Activated T-cell treated with anti-CD3 and anti-CD28 coated beads, Interleukin-2, amount 50 U/mL, for 24 hours (primary cell): ENCODE measurements around the gene PEMT.
"Not testable (repeated sequence)": the region's sequence is repeated elsewhere in the genome, so short reads cannot be mapped to it uniquely, and the experiment has no call there.

ENCODE experiments used
- DNase-seq: peaks from one replicate; pipeline ENCODE4 v3.0.0-alpha.2; 2020
- H3K27ac Mint-ChIP-seq: 2 replicates; pipeline ENCODE4 v1.8.0; 2020; ENCODE audit warnings: mild to moderate bottlenecking, mixed read lengths
- H3K27me3 Mint-ChIP-seq: 2 replicates; pipeline ENCODE4 v1.8.0; 2020; ENCODE audit warnings: mixed read lengths
- H3K36me3 Mint-ChIP-seq: 2 replicates; pipeline ENCODE4 v1.8.0; 2020; ENCODE audit warnings: low read depth, mixed read lengths
- H3K4me1 Mint-ChIP-seq: 2 replicates; pipeline ENCODE4 v1.8.0; 2020; ENCODE audit warnings: low read depth, mixed read lengths
- H3K4me3 Mint-ChIP-seq: 2 replicates; pipeline ENCODE4 v1.8.0; 2020; ENCODE audit warnings: mild to moderate bottlenecking, moderate library complexity, mixed read lengths
- H3K9me3 Mint-ChIP-seq: 2 replicates; pipeline ENCODE4 v1.8.0; 2020; ENCODE audit warnings: mixed read lengths

The PEMT gene

DNA sequence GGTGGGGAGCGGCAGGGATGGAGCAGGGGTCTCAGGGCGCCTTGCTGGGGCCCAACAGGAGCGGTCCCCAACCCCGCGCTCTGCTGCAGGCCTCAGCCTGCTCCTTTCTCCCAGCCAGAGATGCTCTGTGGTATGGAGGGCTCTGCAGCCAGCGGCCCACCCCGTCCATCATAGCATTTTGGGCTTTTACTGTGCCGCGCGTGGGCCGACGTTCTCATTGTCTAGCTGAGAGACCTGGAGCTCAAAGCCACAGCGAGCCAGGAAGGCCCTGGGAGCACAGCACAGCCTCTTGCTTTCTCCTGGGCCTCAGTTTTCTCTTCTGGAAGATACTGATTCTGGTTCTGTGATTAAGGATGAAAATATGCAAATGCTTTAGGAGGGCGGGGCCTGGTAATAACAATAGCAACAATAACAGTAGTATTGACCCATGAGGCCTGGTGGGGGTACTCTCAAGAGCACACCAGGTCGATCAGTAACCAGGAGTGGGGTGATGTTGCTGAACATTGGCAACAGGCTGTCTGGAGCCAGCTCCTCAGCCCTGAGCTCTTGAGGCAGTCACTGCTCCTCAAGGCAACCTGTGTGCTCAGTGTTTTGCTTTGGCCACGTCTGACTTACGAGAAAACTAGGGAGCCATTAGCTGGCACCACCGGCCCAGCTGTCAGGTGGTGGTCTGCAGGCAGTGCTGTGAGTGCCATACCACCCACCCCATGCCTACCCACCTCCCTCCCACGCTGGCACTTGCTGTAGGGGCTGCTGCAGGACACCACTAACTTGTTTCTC lies 94.3 kb downstream of the PEMT start:
- Mint-ChIP-seq H3K4me3 (no peak overlapping the region), H3K4me1 (peaks cover 19% of the 10 kb centered on the region), H3K27me3 (peaks cover 15% of the 10 kb centered on the region), H3K27ac (no peak overlapping the region), H3K36me3 (peaks cover 14% of the 10 kb centered on the region), H3K9me3 (no peaks in the 10 kb centered on the region)
- DNase-seq: no peak

DNA sequence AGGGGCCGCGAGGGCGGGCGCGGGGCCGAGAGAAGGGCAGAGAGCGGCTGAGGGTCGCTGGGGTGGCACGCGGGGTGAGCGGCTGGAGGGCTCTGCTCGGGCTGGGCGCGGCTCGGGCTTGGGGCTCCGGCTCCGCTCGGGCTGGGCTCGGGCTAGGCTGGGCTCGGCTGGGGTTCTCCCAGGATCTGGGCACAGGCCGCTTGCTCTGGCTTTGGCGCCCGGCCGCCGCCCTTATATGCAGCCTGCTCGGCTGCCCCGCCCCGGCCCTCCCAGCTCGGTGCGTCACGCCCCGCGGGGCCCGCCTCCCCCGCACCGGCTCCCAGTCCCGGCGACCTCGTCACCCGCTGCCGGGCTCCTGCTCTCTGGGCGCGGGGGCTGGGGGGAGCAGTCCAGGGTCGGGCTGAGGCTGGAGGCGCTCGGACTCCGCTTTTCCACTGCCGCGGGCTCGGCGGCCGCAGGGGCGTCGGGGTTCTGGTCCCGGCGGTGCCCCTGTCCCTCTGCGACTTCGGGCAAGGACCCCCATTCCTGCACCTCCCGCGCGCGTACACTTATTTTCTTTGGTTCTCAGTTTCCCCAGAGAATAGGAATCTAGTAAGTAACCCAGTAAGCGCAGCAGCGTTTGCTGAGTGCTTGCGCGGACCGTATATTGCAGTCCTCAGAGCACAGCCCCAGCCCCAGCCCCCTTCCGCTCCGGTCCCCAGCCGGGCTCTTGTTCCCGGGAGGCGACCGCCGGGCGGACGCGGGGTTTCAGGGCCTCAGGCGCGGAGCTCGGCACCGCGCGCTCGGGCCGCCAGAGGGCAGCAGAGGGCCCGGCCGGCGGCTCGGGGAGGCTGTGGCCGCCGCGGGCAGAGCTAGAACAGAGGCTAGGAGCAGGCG lies 95.1 kb downstream of the PEMT start, which contains the start of gene RASD1:
Gene RASD1, minus strand, starts transcription at position 207 of the 876 bp plus-strand sequence. CDS start 214 bp downstream, outside the sequence.
- peaks cover 22% of the 10 kb centered on the region for H3K36me3 Mint-ChIP-seq
- H3K27ac Mint-ChIP-seq: peak within 1 kb of the TSS; percentile 66
- DNase-seq: peak; percentile 90
- no peaks in the 10 kb centered on the region for H3K9me3 Mint-ChIP-seq
- H3K4me3 Mint-ChIP-seq: peak within 1 kb of the TSS; percentile 67
- peaks cover 19% of the 10 kb centered on the region for H3K4me1 Mint-ChIP-seq
- H3K27me3 Mint-ChIP-seq: peaks cover 15% of the 10 kb centered on the region

- Mint-ChIP-seq H3K4me1 (peaks cover 19% of the 10 kb centered on the region), H3K27ac (peak overlapping the region; percentile 66), H3K4me3 (peak overlapping the region; percentile 56), H3K36me3 (peaks cover 29% of the 10 kb centered on the region), H3K9me3 (no peaks in the 10 kb centered on the region), H3K27me3 (peaks cover 15% of the 10 kb centered on the region)
- no peak for DNase-seq
These were observed 95.8 kb downstream of the PEMT start for GRCh38 chr17:17495536-17496188.

DNA sequence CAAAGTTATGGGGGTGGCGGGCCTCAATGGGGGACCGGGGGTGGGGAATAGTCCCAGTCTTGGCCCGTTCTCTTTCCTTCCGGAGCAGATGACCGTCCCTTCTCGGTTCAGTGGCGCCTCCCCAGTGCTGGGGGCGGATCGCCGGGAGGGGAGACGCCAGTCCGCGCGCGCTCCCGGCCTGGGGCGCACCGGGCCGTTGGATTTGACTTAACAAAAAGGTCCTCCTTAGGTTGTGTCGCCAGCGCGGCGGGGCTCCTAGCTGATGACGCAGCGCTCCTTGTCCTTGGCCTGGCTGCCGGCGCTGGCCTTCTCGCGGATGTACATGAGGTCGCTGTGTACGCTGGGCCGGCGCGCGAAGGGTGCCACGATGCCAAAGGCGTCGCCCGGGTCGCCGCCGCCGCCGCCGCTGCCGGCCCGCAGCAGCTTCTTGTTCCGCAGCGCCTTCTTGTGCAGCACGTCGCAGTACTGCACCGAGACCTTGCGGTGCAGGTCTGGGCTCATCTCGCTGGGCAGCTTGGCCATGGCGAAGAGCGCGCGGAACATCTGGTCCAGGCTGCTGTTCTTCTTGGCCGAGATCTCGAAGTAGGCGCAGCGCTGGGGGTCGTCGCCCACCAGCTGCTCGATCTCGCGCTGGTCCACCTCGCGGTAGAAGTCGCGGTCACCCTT lies 96.5 kb downstream of the PEMT start:
- Mint-ChIP-seq H3K27me3 (peaks cover 15% of the 10 kb centered on the region), H3K36me3 (peaks cover 35% of the 10 kb centered on the region), H3K9me3 (no peaks in the 10 kb centered on the region), H3K4me3 (peak overlapping the region; percentile 56), H3K27ac (no peak overlapping the region), H3K4me1 (peaks cover 19% of the 10 kb centered on the region)
- peak; percentile 61 for DNase-seq

DNA sequence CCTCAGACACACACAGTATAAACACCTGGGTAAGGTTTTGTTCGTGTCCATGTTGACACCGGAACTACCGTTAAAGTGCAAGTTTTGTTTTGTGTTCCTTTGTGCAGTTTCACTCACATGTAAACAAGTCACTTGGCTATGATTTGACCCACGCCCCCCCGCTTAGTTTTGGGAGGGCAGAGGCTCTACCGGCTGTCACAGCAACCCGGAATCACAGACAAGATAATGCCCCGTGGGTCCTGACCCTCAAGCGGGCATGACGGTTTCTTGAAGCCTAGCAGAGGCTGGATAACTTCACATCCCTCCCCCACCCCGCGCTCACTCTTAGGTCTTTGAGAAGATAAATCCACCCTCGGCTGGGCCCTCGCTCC lies 97.0 kb downstream of the PEMT start:
- Mint-ChIP-seq H3K27me3 (peaks cover 15% of the 10 kb centered on the region), H3K4me3 (no peak overlapping the region), H3K27ac (no peak overlapping the region), H3K9me3 (no peaks in the 10 kb centered on the region), H3K36me3 (peaks cover 39% of the 10 kb centered on the region), H3K4me1 (peaks cover 21% of the 10 kb centered on the region)
- no peak for DNase-seq

DNA sequence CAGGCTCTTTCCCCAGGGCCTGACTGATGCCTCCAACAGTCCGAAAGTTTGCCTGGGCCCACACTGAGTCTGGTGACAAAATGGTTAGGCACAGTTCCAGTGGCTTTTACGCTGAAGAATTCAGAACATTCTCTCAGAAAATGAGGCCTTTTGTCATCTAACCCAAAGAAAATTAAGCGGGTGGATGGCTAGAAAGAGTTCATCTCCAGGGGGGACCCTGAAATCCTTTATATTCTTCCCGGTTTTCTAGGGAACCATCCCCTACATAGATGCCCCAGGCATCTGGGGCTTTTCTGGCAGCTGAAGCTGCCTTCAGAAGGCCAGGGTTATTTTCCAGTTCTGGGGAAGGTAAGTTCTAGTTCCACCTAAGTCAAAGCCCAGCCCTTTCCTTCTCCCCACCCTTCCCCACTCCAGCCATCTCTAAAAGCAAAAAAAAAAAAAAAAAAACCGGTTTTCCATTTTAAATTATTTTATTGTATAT lies 97.5 kb downstream of the PEMT start:
- no peak overlapping the region for H3K4me3 Mint-ChIP-seq
- H3K36me3 Mint-ChIP-seq: peaks cover 43% of the 10 kb centered on the region
- peaks cover 22% of the 10 kb centered on the region for H3K4me1 Mint-ChIP-seq
- no peak for DNase-seq
- H3K27me3 Mint-ChIP-seq: peaks cover 15% of the 10 kb centered on the region
- H3K9me3 Mint-ChIP-seq: no peaks in the 10 kb centered on the region
- H3K27ac Mint-ChIP-seq: no peak overlapping the region

- no peak for DNase-seq
- Mint-ChIP-seq H3K27ac (no peak overlapping the region), H3K4me3 (no peak overlapping the region), H3K4me1 (peaks cover 25% of the 10 kb centered on the region), H3K27me3 (peaks cover 15% of the 10 kb centered on the region), H3K36me3 (peaks cover 48% of the 10 kb centered on the region), H3K9me3 (no peaks in the 10 kb centered on the region)
These were observed 98.1 kb downstream of the PEMT start for GRCh38 chr17:17493249-17493985.

DNA sequence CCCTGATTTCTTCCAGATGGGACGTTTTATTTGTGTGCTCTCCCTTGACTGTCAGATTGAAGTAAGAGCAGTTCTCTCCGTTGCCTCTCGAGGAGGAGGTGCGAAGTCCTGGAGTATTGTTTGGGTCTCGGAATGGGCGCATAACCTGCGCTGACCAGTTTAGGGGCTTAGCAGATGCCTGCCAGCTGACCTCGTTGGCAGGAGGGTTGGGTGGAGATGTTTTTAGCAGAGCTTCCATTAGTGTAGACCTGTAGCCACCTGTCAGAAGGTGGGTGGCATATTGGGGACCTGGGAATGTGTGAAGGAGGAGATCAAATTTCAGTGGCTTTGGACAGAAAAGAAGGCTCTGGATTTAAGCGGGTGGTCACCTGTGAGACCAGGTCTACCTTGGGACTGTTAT lies 98.9 kb downstream of the PEMT start:
- Mint-ChIP-seq H3K36me3 (peaks cover 56% of the 10 kb centered on the region), H3K27ac (no peak overlapping the region), H3K4me1 (peaks cover 31% of the 10 kb centered on the region), H3K4me3 (no peak overlapping the region), H3K9me3 (no peaks in the 10 kb centered on the region), H3K27me3 (peaks cover 15% of the 10 kb centered on the region)
- no peak for DNase-seq

DNA sequence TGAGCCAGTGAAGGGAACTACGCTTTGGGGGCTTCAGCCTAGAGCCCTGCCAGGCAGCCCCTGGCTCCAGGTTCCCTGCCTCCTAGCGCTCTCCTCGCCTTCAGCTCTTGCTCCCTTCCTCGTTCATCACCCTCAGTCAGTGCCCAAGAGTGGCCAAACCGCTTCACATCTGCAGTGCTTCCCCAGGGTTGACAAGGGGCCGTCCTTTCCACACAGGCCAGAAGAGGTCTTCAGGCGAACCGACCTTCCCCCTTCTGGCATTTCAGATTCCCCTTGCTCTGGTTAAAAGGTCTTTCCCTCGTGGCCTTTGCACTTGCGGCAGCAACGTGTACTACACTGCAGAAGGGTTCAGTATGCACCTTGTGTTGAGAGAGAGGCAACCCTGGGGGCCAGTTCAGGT lies 99.4 kb downstream of the PEMT start:
- no peak for DNase-seq
- no peaks in the 10 kb centered on the region for H3K9me3 Mint-ChIP-seq
- H3K27me3 Mint-ChIP-seq: peaks cover 15% of the 10 kb centered on the region
- peaks cover 30% of the 10 kb centered on the region for H3K4me1 Mint-ChIP-seq
- peaks cover 61% of the 10 kb centered on the region for H3K36me3 Mint-ChIP-seq
- no peak overlapping the region for H3K4me3 Mint-ChIP-seq
- H3K27ac Mint-ChIP-seq: peak overlapping the region; percentile 6

DNA sequence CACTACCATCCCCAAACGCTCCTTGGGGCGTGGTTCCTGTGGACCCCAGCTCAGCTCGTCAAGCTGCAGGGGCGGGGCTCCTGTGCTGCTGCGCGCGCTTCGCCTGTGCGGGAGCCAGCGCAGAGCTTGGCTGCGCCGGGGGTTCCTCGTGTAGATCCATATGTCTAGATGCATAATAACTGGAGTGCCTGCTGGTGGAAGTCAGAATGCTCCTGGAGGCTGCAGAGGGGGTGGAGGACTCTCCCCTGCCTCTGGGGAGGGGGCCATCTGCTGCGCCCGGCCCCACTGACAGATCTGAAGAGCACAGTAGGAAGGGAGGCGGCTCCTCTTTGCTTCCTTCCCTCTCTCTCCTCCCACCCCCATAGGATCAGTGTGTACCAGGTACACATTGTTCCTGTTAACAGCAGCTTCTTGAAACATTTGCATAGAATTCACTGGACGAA lies 99.9 kb downstream of the PEMT start:
- peaks cover 15% of the 10 kb centered on the region for H3K27me3 Mint-ChIP-seq
- no peak overlapping the region for H3K27ac Mint-ChIP-seq
- peaks cover 66% of the 10 kb centered on the region for H3K36me3 Mint-ChIP-seq
- no peak overlapping the region for H3K4me3 Mint-ChIP-seq
- H3K4me1 Mint-ChIP-seq: peaks cover 34% of the 10 kb centered on the region
- no peak for DNase-seq
- no peaks in the 10 kb centered on the region for H3K9me3 Mint-ChIP-seq

GRCh38 chr17:17491031-17491471 lies 100.5 kb downstream of the PEMT start:
- Mint-ChIP-seq H3K36me3 (peaks cover 68% of the 10 kb centered on the region), H3K4me1 (peaks cover 34% of the 10 kb centered on the region), H3K4me3 (no peak overlapping the region), H3K9me3 (no peaks in the 10 kb centered on the region), H3K27ac (no peak overlapping the region), H3K27me3 (peaks cover 15% of the 10 kb centered on the region)
- DNase-seq: no peak

- Mint-ChIP-seq H3K4me1 (peaks cover 42% of the 10 kb centered on the region), H3K27ac (no peak overlapping the region), H3K9me3 (no peaks in the 10 kb centered on the region), H3K36me3 (peaks cover 83% of the 10 kb centered on the region), H3K4me3 (no peak overlapping the region), H3K27me3 (no peaks in the 10 kb centered on the region)
- DNase-seq: no peak
These were observed 103.5 kb downstream of the PEMT start for GRCh38 chr17:17487998-17488397.

- not testable (repeated sequence) for H3K9me3 Mint-ChIP-seq, H3K4me3 Mint-ChIP-seq, H3K27me3 Mint-ChIP-seq, DNase-seq
- H3K36me3 Mint-ChIP-seq: peaks cover 83% of the 10 kb centered on the region
- peak overlapping the region; percentile 69 for H3K27ac Mint-ChIP-seq
- peaks cover 56% of the 10 kb centered on the region for H3K4me1 Mint-ChIP-seq
These were observed 105.1 kb downstream of the PEMT start for GRCh38 chr17:17486416-17486815.
